Progenitor cell of endocrine pancreas (in vitro differentiated cells): ENCODE measurements around the gene ANKRD50. TPM values are rescaled to one million over a fixed set of nuclear protein-coding genes. Genes with fewer than 3 reads are reported as not detected.

ENCODE experiments used
- DNase-seq: peaks from one replicate; pipeline ENCODE4 v3.0.0; 2021; ENCODE audit warnings: low spot score; ENCODE audit not compliant: unreplicated experiment
- H3K27ac Mint-ChIP-seq: 2 replicates; pipeline ENCODE4 v1.8.0; 2021; ENCODE audit warnings: mild to moderate bottlenecking, moderate library complexity, mixed read lengths
- H3K27me3 Mint-ChIP-seq: 2 replicates; pipeline ENCODE4 v1.8.0; 2021; ENCODE audit warnings: mixed read lengths
- H3K36me3 Mint-ChIP-seq: 2 replicates; pipeline ENCODE4 v1.8.0; 2022; ENCODE audit warnings: mixed read lengths; ENCODE audit not compliant: insufficient read depth
- H3K4me1 Mint-ChIP-seq: 2 replicates; pipeline ENCODE4 v1.8.0; 2021; ENCODE audit warnings: low read depth, mixed read lengths
- H3K4me3 Mint-ChIP-seq: 2 replicates; pipeline ENCODE4 v1.8.0; 2021; ENCODE audit warnings: low read depth, mild to moderate bottlenecking, moderate library complexity, mixed read lengths
- H3K9me3 Mint-ChIP-seq: 2 replicates; pipeline ENCODE4 v1.8.0; 2021; ENCODE audit warnings: low read depth, mixed read lengths
- CTCF ChIP-seq: fragments of 200-600 bp; sonication (generic); IDR thresholded peaks from one replicate; pipeline ENCODE4 v1.5.0; 2021; ENCODE audit warnings: antibody characterized with exemption, mild to moderate bottlenecking; ENCODE audit not compliant: unreplicated experiment
- total RNA-seq: library from RNA; stranded (reverse); gene quantifications from 2 replicates; pipeline ENCODE4 v1.2.1, GENCODE V29; 2021

Gene ANKRD50
- total RNA-seq, 1 donor from 2014 or later, result 28.0 TPM

DNA sequence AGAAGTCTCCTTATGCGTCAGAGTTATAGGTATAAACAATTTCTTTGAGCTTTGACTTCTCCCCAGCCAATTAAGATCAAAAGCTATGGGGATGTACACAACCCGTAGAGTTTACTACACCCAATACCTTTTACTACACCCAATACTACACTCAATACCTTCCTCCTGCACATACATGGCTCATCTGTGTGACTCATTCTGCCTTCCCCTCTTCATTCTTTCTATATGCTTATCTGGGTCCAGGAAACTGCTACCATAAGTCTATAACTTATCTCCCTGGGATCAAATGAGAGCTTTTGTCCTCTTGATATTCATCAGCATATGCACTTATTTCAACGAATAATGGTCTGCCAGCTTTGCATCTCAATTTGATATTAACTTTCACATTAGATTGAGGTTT lies 28.2 kb downstream of the ANKRD50 start:
- H3K9me3 Mint-ChIP-seq, result peaks cover 10% of the 10 kb centered on the region
- peaks cover 20% of the 10 kb centered on the region for H3K36me3 Mint-ChIP-seq
- no peak overlapping the region for H3K4me3 Mint-ChIP-seq
- no peak overlapping the region for H3K27ac Mint-ChIP-seq
- H3K27me3 Mint-ChIP-seq, result no peaks in the 10 kb centered on the region
- TF ChIP-seq CTCF, result no peak
- H3K4me1 Mint-ChIP-seq, result peaks cover 12% of the 10 kb centered on the region
- no peak for DNase-seq

DNA sequence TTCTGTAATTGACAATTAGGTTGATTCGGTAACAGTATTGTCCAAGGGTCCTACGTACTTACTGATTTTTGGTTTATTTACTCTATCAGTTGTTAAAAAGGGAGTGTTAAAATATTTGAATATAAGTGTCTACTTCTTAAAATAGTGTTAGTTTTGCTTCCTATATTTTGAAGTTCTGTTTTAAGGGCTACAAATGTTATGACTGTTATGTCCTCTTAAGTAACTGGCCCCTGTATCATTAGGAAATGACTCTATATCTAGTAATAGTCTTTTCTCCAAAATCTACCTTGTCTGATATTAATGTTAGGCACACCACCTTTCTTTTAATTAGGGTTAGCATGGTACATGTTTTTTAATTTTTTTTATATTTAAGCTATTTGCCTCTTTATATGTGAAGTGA lies 30.1 kb downstream of the ANKRD50 start:
- no peak overlapping the region for H3K27ac Mint-ChIP-seq
- peaks cover 3% of the 10 kb centered on the region for H3K9me3 Mint-ChIP-seq
- DNase-seq, result no peak
- H3K27me3 Mint-ChIP-seq, result no peaks in the 10 kb centered on the region
- H3K4me3 Mint-ChIP-seq, result no peak overlapping the region
- no peak for TF ChIP-seq CTCF
- peaks cover 9% of the 10 kb centered on the region for H3K36me3 Mint-ChIP-seq
- H3K4me1 Mint-ChIP-seq, result peaks cover 15% of the 10 kb centered on the region

DNA sequence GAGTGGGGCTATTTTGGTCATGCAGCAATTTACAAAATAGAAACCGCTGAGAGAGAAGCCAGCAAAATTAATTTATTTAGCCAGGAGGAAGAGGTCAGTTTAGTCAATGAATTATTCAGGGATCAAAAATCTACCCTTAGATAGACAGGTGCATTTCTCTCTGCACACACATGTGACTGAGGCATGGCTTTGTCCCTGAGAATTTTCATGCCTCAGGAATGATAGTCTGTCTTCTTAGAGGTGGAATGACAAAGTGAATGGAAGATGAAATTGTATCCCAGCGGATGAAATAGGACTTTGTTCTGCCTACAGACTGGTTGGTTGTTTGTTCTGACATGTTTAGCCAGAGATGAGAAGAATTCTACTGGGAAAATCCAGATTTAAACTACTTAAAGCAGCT lies 46.0 kb downstream of the ANKRD50 start:
- Mint-ChIP-seq H3K27me3 (no peaks in the 10 kb centered on the region), H3K4me1 (peaks cover 2% of the 10 kb centered on the region), H3K27ac (no peak overlapping the region), H3K36me3 (peaks cover 34% of the 10 kb centered on the region), H3K4me3 (no peak overlapping the region), H3K9me3 (peaks cover 4% of the 10 kb centered on the region)
- DNase-seq, result no peak
- no peak for TF ChIP-seq CTCF

GRCh38 chr4:124658795-124659194 lies 53.7 kb downstream of the ANKRD50 start:
- no peak for DNase-seq
- TF ChIP-seq CTCF, result no peak
- H3K9me3 Mint-ChIP-seq, result no peaks in the 10 kb centered on the region
- no peak overlapping the region for H3K4me3 Mint-ChIP-seq
- H3K36me3 Mint-ChIP-seq, result no peaks in the 10 kb centered on the region
- no peak overlapping the region for H3K27ac Mint-ChIP-seq
- H3K4me1 Mint-ChIP-seq, result peaks cover 3% of the 10 kb centered on the region
- H3K27me3 Mint-ChIP-seq, result no peaks in the 10 kb centered on the region

DNA sequence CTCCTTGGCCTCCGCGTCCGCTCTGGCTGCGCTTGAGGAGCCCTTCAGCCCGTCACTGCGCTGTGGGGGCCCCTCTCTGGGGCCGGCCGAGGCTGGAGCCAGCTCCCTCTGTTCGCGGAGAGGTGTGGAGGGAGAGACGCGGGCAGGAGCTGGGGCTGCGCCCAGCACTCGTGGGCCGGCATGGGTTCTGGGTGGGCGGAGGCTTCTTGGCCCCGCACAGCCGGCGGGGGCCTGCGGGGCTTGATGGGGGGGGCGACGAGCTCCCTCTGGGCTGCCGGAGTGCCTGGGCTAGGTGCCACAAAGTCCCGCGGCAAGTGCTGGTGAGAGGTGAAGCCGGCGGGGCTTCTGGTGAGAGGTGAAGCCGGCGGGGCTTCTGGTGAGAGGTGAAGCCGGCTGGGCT lies 61.9 kb downstream of the ANKRD50 start:
- no peak for DNase-seq
- peaks cover 3% of the 10 kb centered on the region for H3K4me1 Mint-ChIP-seq
- H3K27ac Mint-ChIP-seq, result no peak overlapping the region
- TF ChIP-seq CTCF, result no peak
- no peak overlapping the region for H3K4me3 Mint-ChIP-seq
- H3K27me3 Mint-ChIP-seq, result no peaks in the 10 kb centered on the region
- peaks cover 8% of the 10 kb centered on the region for H3K36me3 Mint-ChIP-seq
- H3K9me3 Mint-ChIP-seq, result peaks cover 4% of the 10 kb centered on the region
